ENCODE data around the gene SUFU.

DNA sequence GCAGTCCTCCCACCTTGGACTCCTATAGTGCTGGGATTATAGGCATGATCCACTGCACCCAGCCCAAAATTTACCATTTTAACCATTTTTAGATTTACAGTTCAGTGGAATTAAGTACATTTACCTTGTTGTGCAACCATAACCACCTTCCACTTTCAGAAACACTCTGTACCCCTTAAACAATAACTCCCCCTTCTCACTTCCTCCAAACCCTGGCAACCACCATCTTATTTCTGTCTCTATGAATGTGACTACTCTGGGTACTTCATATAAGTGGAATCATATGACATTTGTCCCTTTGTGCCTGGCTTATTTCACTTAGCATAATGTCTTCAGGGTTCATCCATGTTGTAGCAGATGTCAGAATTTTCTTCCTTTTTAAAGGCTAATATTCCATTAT is 33.6 kb downstream of the SUFU start:
- TF ChIP-seq GATA2 (IDR thresholded peaks at IDR 0.05; ENCODE audit: low read depth, low read length): no peak
- no peak for TF ChIP-seq GATA3 (IDR thresholded peaks at IDR 0.05; ENCODE audit: low read depth, low read length)

Measured in SH-SY5Y (cell line).